NCI-H82 (cell line): ENCODE measurements around the gene CHP1.
"Not testable (repeated sequence)": the region's sequence is repeated elsewhere in the genome, so short reads cannot be mapped to it uniquely, and the experiment has no call there.

Experiments used
- DNase-seq: peaks from one replicate; lab custom pipeline; 2025; lab: John Stamatoyannopoulos, UW

The CHP1 gene

GRCh38 chr15:41230650-41231421 lies at the start of gene CHP1, which contains the start of gene EXD1:
CHP1 (plus strand) TSS chr15:41231268; CDS start chr15:41231383, 115 bp downstream.
EXD1 (minus strand) TSS chr15:41230757; CDS start chr15:41226575, 4,182 bp downstream.
- DNase-seq: peak; percentile 99

GRCh38 chr15:41182266-41182665 lies 48.8 kb upstream of the CHP1 start:
- no peak for DNase-seq

- no peak for DNase-seq
Observed at GRCh38 chr15:41183581-41183980, 47.5 kb upstream of the CHP1 start.

GRCh38 chr15:41194444-41194843 lies 36.6 kb upstream of the CHP1 start:
- no peak for DNase-seq

- no peak for DNase-seq
Observed at GRCh38 chr15:41199470-41199869, 31.6 kb upstream of the CHP1 start.

- no peak for DNase-seq
Observed at GRCh38 chr15:41203395-41203794, 27.7 kb upstream of the CHP1 start.

- DNase-seq: no peak
Observed at GRCh38 chr15:41205315-41205714, 25.8 kb upstream of the CHP1 start.

GRCh38 chr15:41207687-41208448 lies 23.2 kb upstream of the CHP1 start:
- DNase-seq: no peak

GRCh38 chr15:41215708-41216107 lies 15.4 kb upstream of the CHP1 start:
- DNase-seq: no peak

GRCh38 chr15:41218851-41219250 lies 12.2 kb upstream of the CHP1 start:
- DNase-seq: no peak

GRCh38 chr15:41219381-41219780 lies 11.7 kb upstream of the CHP1 start:
- no peak for DNase-seq

GRCh38 chr15:41230345-41230649 lies 771 bp upstream of the CHP1 start:
- no peak for DNase-seq

- no peak for DNase-seq
Observed at GRCh38 chr15:41231422-41232226, 556 bp downstream of the CHP1 start.

GRCh38 chr15:41233367-41233771 lies 2.3 kb downstream of the CHP1 start:
- peak; percentile 41 for DNase-seq

- DNase-seq: not testable (repeated sequence)
Observed at GRCh38 chr15:41235228-41235627, 4.2 kb downstream of the CHP1 start.

GRCh38 chr15:41235929-41236328 lies 4.9 kb downstream of the CHP1 start:
- no peak for DNase-seq

GRCh38 chr15:41238100-41238499 lies 7.0 kb downstream of the CHP1 start:
- DNase-seq: no peak

- DNase-seq: peak; percentile 94
Observed at GRCh38 chr15:41241221-41241964, 10.3 kb downstream of the CHP1 start.

- not testable (repeated sequence) for DNase-seq
Observed at GRCh38 chr15:41250745-41251144, 19.7 kb downstream of the CHP1 start.

GRCh38 chr15:41251411-41251810 lies 20.3 kb downstream of the CHP1 start:
- no peak for DNase-seq

- no peak for DNase-seq
Observed at GRCh38 chr15:41254560-41254959, 23.5 kb downstream of the CHP1 start.

- DNase-seq: no peak
Observed at GRCh38 chr15:41256103-41256502, 25.0 kb downstream of the CHP1 start.
